DND-41 (cell line): ENCODE results near the gene VPS54.

Experiments
- EZH2 ChIP-seq: IDR thresholded peaks from 3 replicates; pipeline ENCODE4 v1.6.1; 2012; ENCODE audit warnings: borderline replicate concordance, low read depth, mild to moderate bottlenecking, moderate library complexity, low read length, inconsistent platforms; ENCODE audit not compliant: severe bottlenecking
- TF ChIP-seq, protein P1 (sequence below): IDR thresholded peaks from 2 replicates; pipeline ENCODE4 v1.5.1; 2012; ENCODE audit warnings: borderline replicate concordance, low read length, moderate library complexity, mild to moderate bottlenecking; ENCODE audit not compliant: poor library complexity, severe bottlenecking; ENCODE audit errors: extremely low read depth

DNA sequence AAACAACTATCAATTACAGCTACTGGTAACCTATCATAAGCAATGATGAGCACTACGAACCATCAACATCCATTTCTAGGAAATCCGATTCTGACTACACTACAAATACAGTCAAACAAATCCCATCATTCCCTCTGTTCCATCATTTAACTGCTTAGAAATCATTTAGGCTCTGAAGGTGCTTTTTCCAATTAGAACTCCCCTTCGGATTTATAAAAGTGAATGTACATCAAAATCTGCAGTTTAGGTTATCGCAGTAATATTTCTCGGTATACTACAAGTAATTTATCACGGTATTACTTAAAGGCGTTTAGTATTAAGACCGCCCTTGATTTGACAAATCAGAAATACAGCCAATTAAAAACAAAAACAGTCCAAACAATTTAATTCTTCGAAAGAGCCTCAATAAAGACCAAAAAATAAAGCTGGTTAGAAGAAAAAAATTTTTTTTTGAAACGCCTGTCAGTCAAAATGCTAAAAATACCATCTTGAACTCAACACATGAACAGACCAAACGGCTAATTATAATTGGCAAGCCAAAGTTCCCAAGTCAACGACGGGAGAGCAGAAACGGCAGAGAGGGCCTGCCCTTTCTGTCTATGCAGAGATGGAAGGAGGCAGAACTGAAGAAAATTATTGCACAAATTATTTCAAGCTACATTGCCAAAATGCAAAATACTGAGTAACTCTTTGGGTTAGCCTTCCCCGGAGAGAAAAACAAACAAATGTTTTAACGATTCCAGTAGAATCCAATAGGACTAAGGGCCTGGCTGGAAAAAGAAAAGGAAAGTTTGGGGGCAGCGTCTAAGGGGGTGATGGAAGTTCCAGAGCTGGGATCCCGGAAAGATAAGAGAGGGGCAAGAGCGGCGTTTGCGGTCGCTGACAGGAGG, 1.2 kb downstream of the VPS54 start:
- TF ChIP-seq, protein P1, sequence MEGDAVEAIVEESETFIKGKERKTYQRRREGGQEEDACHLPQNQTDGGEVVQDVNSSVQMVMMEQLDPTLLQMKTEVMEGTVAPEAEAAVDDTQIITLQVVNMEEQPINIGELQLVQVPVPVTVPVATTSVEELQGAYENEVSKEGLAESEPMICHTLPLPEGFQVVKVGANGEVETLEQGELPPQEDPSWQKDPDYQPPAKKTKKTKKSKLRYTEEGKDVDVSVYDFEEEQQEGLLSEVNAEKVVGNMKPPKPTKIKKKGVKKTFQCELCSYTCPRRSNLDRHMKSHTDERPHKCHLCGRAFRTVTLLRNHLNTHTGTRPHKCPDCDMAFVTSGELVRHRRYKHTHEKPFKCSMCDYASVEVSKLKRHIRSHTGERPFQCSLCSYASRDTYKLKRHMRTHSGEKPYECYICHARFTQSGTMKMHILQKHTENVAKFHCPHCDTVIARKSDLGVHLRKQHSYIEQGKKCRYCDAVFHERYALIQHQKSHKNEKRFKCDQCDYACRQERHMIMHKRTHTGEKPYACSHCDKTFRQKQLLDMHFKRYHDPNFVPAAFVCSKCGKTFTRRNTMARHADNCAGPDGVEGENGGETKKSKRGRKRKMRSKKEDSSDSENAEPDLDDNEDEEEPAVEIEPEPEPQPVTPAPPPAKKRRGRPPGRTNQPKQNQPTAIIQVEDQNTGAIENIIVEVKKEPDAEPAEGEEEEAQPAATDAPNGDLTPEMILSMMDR: no peak
- TF ChIP-seq EZH2: no peak
